Small intestine (tissue), 7 donors: Measurements from ENCODE around the gene NIPAL3. TPM values are rescaled to one million over a fixed set of nuclear protein-coding genes. Genes with fewer than 3 reads are reported as not detected.

Source experiments
- DNase-seq, 2 donors: peaks; one replicate each; pipeline versions ENCODE4 v3.0.0 to v3.0.0-alpha.2; 2013
- FAIRE-seq: peaks from 2 replicates; lab custom pipeline; 2012; peaks lifted over from hg19 to GRCh38; lab: Jason Lieb, UNC
- H3K27ac ChIP-seq, 3 donors: one replicate each; pipeline ENCODE4 v1.5.1; 2013; ENCODE audit warnings: low read length in 2 of 3, mild to moderate bottlenecking in 2 of 3, control low read depth in 1 of 3, inconsistent platforms in 1 of 3, low read depth in 1 of 3, moderate library complexity in 1 of 3
- H3K27me3 ChIP-seq, 3 donors: one replicate each; pipeline ENCODE4 v1.6.1; 2013; ENCODE audit warnings: low read length in 3 of 3, inconsistent platforms in 1 of 3; ENCODE audit not compliant: control insufficient read depth in 3 of 3, insufficient read depth in 3 of 3
- H3K36me3 ChIP-seq, 3 donors: one replicate each; pipeline ENCODE4 v1.6.1; 2013; ENCODE audit warnings: low read length in 3 of 3, inconsistent platforms in 1 of 3, low read depth in 1 of 3, mild to moderate bottlenecking in 1 of 3, moderate library complexity in 1 of 3; ENCODE audit not compliant: control insufficient read depth in 3 of 3, insufficient read depth in 2 of 3
- H3K4me1 ChIP-seq, 3 donors: one replicate each; pipeline ENCODE4 v1.6.1; 2013; ENCODE audit warnings: low read length in 2 of 3, inconsistent platforms in 1 of 3, low read depth in 1 of 3, mild to moderate bottlenecking in 1 of 3, moderate library complexity in 1 of 3; ENCODE audit not compliant: control insufficient read depth in 3 of 3, insufficient read depth in 2 of 3
- H3K4me3 ChIP-seq, 3 donors: one replicate each; pipeline ENCODE4 v1.5.1; 2013; ENCODE audit warnings: low read length in 3 of 3, control low read depth in 1 of 3, inconsistent platforms in 1 of 3, low read depth in 1 of 3, mild to moderate bottlenecking in 1 of 3, moderate library complexity in 1 of 3
- H3K9me3 ChIP-seq, 2 donors: one replicate each; pipeline ENCODE4 v1.6.1; 2013; ENCODE audit warnings: low read depth in 1 of 2, low read length in 1 of 2; ENCODE audit not compliant: control insufficient read depth in 2 of 2, insufficient read depth in 1 of 2
- WGBS, 3 donors: extraction: QIAGEN DNeasy Blood & Tissue Kit; methylation state at CpG; one replicate each; pipeline ENCODE4 v1.1.7; 2013; 5-methylcytosine and 5-hydroxymethylcytosine counted together
- polyA plus RNA-seq, 4 donors: library from polyadenylated mRNA; stranded (reverse) in 3 of 4; unstranded in 1 of 4; fragments of 200-250 nt in 3 of 4; fragments of 120-200 nt in 1 of 4; gene quantifications; one replicate each; pipeline versions ENCODE4 v1.2.1 to v1.2.3, GENCODE V29; 2013
- donor health status: healthy with polysubstance abuse.
- donor health status: control.
- donor health status: control.
- donor health status: Bipolar disorder and iron deficiency.
- donor health status: healthy.

Gene NIPAL3
- polyA plus RNA-seq, 4 donors = 4.9 to 16.4 (median 13.3) TPM

GRCh38 chr1:24386931-24387330 lies 28.7 kb upstream of the NIPAL3 start:
- Histone ChIP-seq H3K9me3 (no peaks in the 10 kb centered on the region), H3K27me3 (no peaks in the 10 kb centered on the region), H3K27ac (no peak overlapping the region), H3K4me1 (peaks cover 0 to 8% (median 3%) of the 10 kb centered on the region in 3 donors), H3K4me3 (no peak overlapping the region), H3K36me3 (peaks cover 0 to 18% (median 0%) of the 10 kb centered on the region in 3 donors)
- WGBS, 3 donors = 91 to 94% (median 93%) methylated on average over 11 of the region's 11 CpGs
- no peak for DNase-seq
- FAIRE-seq = no peak

GRCh38 chr1:24387636-24388175 lies 27.9 kb upstream of the NIPAL3 start:
- H3K36me3 ChIP-seq = peaks cover 0 to 18% (median 0%) of the 10 kb centered on the region in 3 donors
- no peaks in the 10 kb centered on the region for H3K27me3 ChIP-seq
- no peak overlapping the region for H3K27ac ChIP-seq
- FAIRE-seq (no peak), DNase-seq (no peak)
- H3K4me3 ChIP-seq = no peak overlapping the region
- H3K4me1 ChIP-seq = peaks cover 0 to 9% (median 6%) of the 10 kb centered on the region in 3 donors
- WGBS, 3 donors = 13 to 70% (median 32%) methylated on average over 1 of the region's 1 CpG
- no peaks in the 10 kb centered on the region for H3K9me3 ChIP-seq

- Histone ChIP-seq H3K27me3 (no peaks in the 10 kb centered on the region), H3K4me3 (no peak overlapping the region), H3K9me3 (no peaks in the 10 kb centered on the region), H3K27ac (no peak overlapping the region), H3K4me1 (peaks cover 0 to 9% (median 6%) of the 10 kb centered on the region in 3 donors), H3K36me3 (peaks cover 0 to 15% (median 0%) of the 10 kb centered on the region in 3 donors)
- no peak for DNase-seq
- FAIRE-seq = no peak
- WGBS, 3 donors = 89 to 91% (median 90%) methylated on average over 8 of the region's 8 CpGs
Measured at GRCh38 chr1:24388331-24388885, 27.2 kb upstream of the NIPAL3 start.

GRCh38 chr1:24389231-24389678 lies 26.3 kb upstream of the NIPAL3 start:
- H3K9me3 ChIP-seq = no peaks in the 10 kb centered on the region
- H3K4me3 ChIP-seq = no peak overlapping the region
- no peak for DNase-seq
- WGBS, 3 donors = 79 to 84% (median 84%) methylated on average over 4 of the region's 4 CpGs
- H3K27ac ChIP-seq = no peak overlapping the region
- H3K27me3 ChIP-seq = no peaks in the 10 kb centered on the region
- no peak for FAIRE-seq
- H3K36me3 ChIP-seq = peaks cover 0 to 12% (median 0%) of the 10 kb centered on the region in 3 donors
- peaks cover 0 to 9% (median 6%) of the 10 kb centered on the region in 3 donors for H3K4me1 ChIP-seq

GRCh38 chr1:24390924-24391782 lies 24.4 kb upstream of the NIPAL3 start:
- Histone ChIP-seq H3K27me3 (no peaks in the 10 kb centered on the region), H3K36me3 (peaks cover 0 to 12% (median 0%) of the 10 kb centered on the region in 3 donors), H3K27ac (peak overlapping the region in 2 of 3 donors; percentile 65 to 77), H3K4me3 (no peak overlapping the region), H3K9me3 (no peaks in the 10 kb centered on the region), H3K4me1 (peaks cover 0 to 6% (median 4%) of the 10 kb centered on the region in 3 donors)
- peak; percentile 78 to 79 for DNase-seq
- WGBS, 3 donors = 11 to 15% (median 15%) methylated on average over 12 of the region's 12 CpGs
- FAIRE-seq = no peak

- no peaks in the 10 kb centered on the region for H3K9me3 ChIP-seq
- no peak overlapping the region for H3K4me3 ChIP-seq
- 7 to 23% (median 12%) methylated on average over 11 of the region's 11 CpGs for WGBS, 3 donors
- no peaks in the 10 kb centered on the region for H3K27me3 ChIP-seq
- DNase-seq (peak; percentile 85 to 91), FAIRE-seq (no peak)
- H3K36me3 ChIP-seq = peaks cover 0 to 9% (median 0%) of the 10 kb centered on the region in 3 donors
- peak overlapping the region; percentile 65 to 89 (median 77) for H3K27ac ChIP-seq
- peaks cover 0 to 6% (median 4%) of the 10 kb centered on the region in 3 donors for H3K4me1 ChIP-seq
Measured at GRCh38 chr1:24391882-24392603, 23.6 kb upstream of the NIPAL3 start.

- H3K27me3 ChIP-seq = no peaks in the 10 kb centered on the region
- H3K9me3 ChIP-seq = no peaks in the 10 kb centered on the region
- WGBS, 3 donors = 78 to 81% (median 79%) methylated on average over 4 of the region's 4 CpGs
- no peak for FAIRE-seq
- peak overlapping the region in 1 of 3 donors; percentile 89 for H3K27ac ChIP-seq
- peaks cover 0 to 6% (median 4%) of the 10 kb centered on the region in 3 donors for H3K4me1 ChIP-seq
- no peak overlapping the region for H3K4me3 ChIP-seq
- no peak for DNase-seq
- H3K36me3 ChIP-seq = peaks cover 0 to 6% (median 0%) of the 10 kb centered on the region in 3 donors
Measured at GRCh38 chr1:24392604-24392946, 23.0 kb upstream of the NIPAL3 start.
